Osteoblast (primary cell): Measurements from ENCODE around the gene RBX1. TPM values are rescaled to one million over a fixed set of nuclear protein-coding genes. Genes with fewer than 3 reads are reported as not detected.
A peak's percentile ranks its signal among the peaks of the same experiment; 100 is the strongest.

Experiments
- DNase-seq: peaks from one replicate; pipeline ENCODE4 v3.0.0; 2011; ENCODE audit warnings: low spot score, mixed read lengths; ENCODE audit not compliant: insufficient read length; ENCODE audit errors: missing footprints
- H2AFZ ChIP-seq: 2 replicates; pipeline ENCODE4 v1.6.0; 2011; ENCODE audit warnings: mild to moderate bottlenecking, low read length
- H3K27ac ChIP-seq: 2 replicates; pipeline ENCODE4 v1.5.1; 2011; ENCODE audit warnings: mild to moderate bottlenecking, low read depth, low read length, moderate library complexity
- H3K27me3 ChIP-seq: 2 replicates; pipeline ENCODE4 v1.6.0; 2012; ENCODE audit warnings: mild to moderate bottlenecking, control low read depth, inconsistent platforms, low read length, moderate library complexity; ENCODE audit not compliant: insufficient read depth
- H3K36me3 ChIP-seq: 2 replicates; pipeline ENCODE4 v1.5.1; 2011; ENCODE audit warnings: mild to moderate bottlenecking, low read length, control low read depth, moderate library complexity; ENCODE audit not compliant: insufficient read depth
- H3K4me1 ChIP-seq: 2 replicates; pipeline ENCODE4 v1.5.1; 2011; ENCODE audit warnings: mild to moderate bottlenecking, low read length, control low read depth, moderate library complexity; ENCODE audit not compliant: insufficient read depth
- H3K4me2 ChIP-seq: 2 replicates; pipeline ENCODE4 v1.6.0; 2011; ENCODE audit warnings: mild to moderate bottlenecking, low read length; ENCODE audit not compliant: insufficient read depth
- H3K4me3 ChIP-seq: fragments of 200-600 bp; sonication (generic); 3 replicates; pipeline ENCODE4 v1.5.1; 2012; ENCODE audit warnings: mild to moderate bottlenecking, low read length, inconsistent platforms; ENCODE audit not compliant: insufficient read depth
- H3K79me2 ChIP-seq: 2 replicates; pipeline ENCODE4 v1.6.0; 2012; ENCODE audit warnings: mild to moderate bottlenecking, low read length, control low read depth, inconsistent platforms; ENCODE audit not compliant: insufficient read depth
- H3K9me3 ChIP-seq: 2 replicates; pipeline ENCODE4 v1.5.1; 2011; ENCODE audit warnings: low read depth, low read length, control low read depth
- H4K20me1 ChIP-seq: 2 replicates; pipeline ENCODE4 v1.6.0; 2012; ENCODE audit warnings: mild to moderate bottlenecking, low read length, control low read depth; ENCODE audit not compliant: insufficient read depth
- total RNA-seq: library from RNA; depleted of rRNA; stranded (reverse); fragments of >200 nt; gene quantifications from 2 replicates; pipeline ENCODE4 v1.2.3, GENCODE V29; 2012
- TF ChIP-seq, protein P1 (sequence below): IDR thresholded peaks from 2 replicates; pipeline ENCODE4 v1.5.1; 2011; ENCODE audit warnings: mild to moderate bottlenecking, low read depth, low read length, moderate library complexity; ENCODE audit errors: extremely low read depth

Gene RBX1
- total RNA-seq, 1 donor, result 28.2 TPM

DNA sequence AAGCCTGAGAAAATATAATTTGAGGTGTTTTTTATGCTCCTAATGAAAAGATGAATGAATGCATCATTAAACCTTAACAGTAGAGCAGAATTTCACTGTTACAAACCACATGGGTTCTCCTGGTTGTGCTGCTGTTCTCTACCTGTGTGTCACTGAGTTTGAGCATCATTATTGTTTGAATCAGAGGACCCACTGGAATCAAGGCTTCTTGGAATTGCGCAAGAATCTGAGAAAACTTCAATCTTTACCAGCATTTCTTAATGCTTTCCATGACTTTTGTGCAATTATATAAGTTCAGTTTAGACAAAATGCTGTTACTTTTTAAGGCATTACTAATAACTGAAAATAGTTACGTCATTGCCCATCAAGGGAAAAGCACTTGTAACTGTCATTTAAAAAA, 18.8 kb upstream of the RBX1 start:
- DNase-seq, result no peak

GRCh38 chr22:40939202-40939601, 12.0 kb upstream of the RBX1 start:
- Histone ChIP-seq H3K36me3 (no peaks in the 10 kb centered on the region), H3K27me3 (no peaks in the 10 kb centered on the region), H4K20me1 (no peaks in the 10 kb centered on the region), H3K27ac (no peak overlapping the region), H3K4me2 (no peak overlapping the region), H3K4me3 (no peak overlapping the region), H3K4me1 (no peaks in the 10 kb centered on the region), H2AFZ (no peak overlapping the region), H3K9me3 (no peaks in the 10 kb centered on the region), H3K79me2 (no peaks in the 10 kb centered on the region)
- no peak for DNase-seq
- TF ChIP-seq, protein P1, sequence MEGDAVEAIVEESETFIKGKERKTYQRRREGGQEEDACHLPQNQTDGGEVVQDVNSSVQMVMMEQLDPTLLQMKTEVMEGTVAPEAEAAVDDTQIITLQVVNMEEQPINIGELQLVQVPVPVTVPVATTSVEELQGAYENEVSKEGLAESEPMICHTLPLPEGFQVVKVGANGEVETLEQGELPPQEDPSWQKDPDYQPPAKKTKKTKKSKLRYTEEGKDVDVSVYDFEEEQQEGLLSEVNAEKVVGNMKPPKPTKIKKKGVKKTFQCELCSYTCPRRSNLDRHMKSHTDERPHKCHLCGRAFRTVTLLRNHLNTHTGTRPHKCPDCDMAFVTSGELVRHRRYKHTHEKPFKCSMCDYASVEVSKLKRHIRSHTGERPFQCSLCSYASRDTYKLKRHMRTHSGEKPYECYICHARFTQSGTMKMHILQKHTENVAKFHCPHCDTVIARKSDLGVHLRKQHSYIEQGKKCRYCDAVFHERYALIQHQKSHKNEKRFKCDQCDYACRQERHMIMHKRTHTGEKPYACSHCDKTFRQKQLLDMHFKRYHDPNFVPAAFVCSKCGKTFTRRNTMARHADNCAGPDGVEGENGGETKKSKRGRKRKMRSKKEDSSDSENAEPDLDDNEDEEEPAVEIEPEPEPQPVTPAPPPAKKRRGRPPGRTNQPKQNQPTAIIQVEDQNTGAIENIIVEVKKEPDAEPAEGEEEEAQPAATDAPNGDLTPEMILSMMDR, result no peak

More for the DNA sequence above, 18.8 kb upstream of the RBX1 start:
- no peak overlapping the region for H3K4me2 ChIP-seq
- no peaks in the 10 kb centered on the region for H4K20me1 ChIP-seq
- TF ChIP-seq, protein P1, result no peak
- no peaks in the 10 kb centered on the region for H3K9me3 ChIP-seq
- no peak overlapping the region for H3K4me3 ChIP-seq
- no peaks in the 10 kb centered on the region for H3K79me2 ChIP-seq
- H3K27me3 ChIP-seq, result no peaks in the 10 kb centered on the region
- H2AFZ ChIP-seq, result no peak overlapping the region
- H3K27ac ChIP-seq, result no peak overlapping the region
- peaks cover 18% of the 10 kb centered on the region for H3K36me3 ChIP-seq
- H3K4me1 ChIP-seq, result no peaks in the 10 kb centered on the region

- Histone ChIP-seq H3K27ac (peak overlapping the region; percentile 92), H3K79me2 (peaks cover 56% of the 10 kb centered on the region), H2AFZ (peak overlapping the region; percentile 75), H3K27me3 (no peaks in the 10 kb centered on the region), H3K4me1 (peaks cover 17% of the 10 kb centered on the region), H3K4me2 (peak overlapping the region; percentile 98), H3K9me3 (no peaks in the 10 kb centered on the region), H3K36me3 (peaks cover 32% of the 10 kb centered on the region), H3K4me3 (peak overlapping the region; percentile 99), H4K20me1 (no peaks in the 10 kb centered on the region)
- no peak for DNase-seq
- TF ChIP-seq, protein P1, result no peak
These were observed 822 bp downstream of the RBX1 start for GRCh38 chr22:40951795-40952605.

DNA sequence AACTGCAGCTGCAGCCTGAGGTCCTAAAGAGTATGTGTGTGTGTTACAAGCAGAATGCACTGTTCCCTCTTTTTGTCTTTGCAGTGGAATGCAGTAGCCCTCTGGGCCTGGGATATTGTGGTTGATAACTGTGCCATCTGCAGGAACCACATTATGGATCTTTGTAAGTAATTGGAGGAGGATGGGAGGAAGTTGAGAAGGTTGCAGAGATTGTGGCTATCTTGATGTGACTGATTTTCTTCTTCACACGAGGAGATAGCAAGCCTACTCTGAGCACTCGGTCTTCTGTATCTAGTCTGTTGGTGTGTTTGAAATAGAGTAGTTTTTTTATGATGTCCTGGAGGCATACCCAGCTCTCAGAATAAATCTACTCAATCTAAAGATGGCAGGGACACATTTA, 2.3 kb downstream of the RBX1 start:
- no peak for DNase-seq
- no peak overlapping the region for H3K4me3 ChIP-seq

More for the DNA sequence above, 2.3 kb downstream of the RBX1 start:
- Histone ChIP-seq H3K36me3 (peaks cover 33% of the 10 kb centered on the region), H2AFZ (no peak overlapping the region), H3K4me2 (peak overlapping the region; percentile 0), H3K79me2 (peaks cover 70% of the 10 kb centered on the region), H3K27ac (no peak overlapping the region), H3K27me3 (no peaks in the 10 kb centered on the region), H4K20me1 (no peaks in the 10 kb centered on the region), H3K9me3 (no peaks in the 10 kb centered on the region), H3K4me1 (peaks cover 17% of the 10 kb centered on the region)
- TF ChIP-seq, protein P1, result no peak
